GM23338 (cell line): ENCODE results near the gene UXS1. TPM values are rescaled to one million over a fixed set of nuclear protein-coding genes. Genes with fewer than 3 reads are reported as not detected.

ENCODE experiments used
- ATAC-seq: fragments of 200-7000 bp; cut with Tn5 transposase; 3 replicates; pipeline ENCODE4 v1.9.1; 2020
- DNase-seq: peaks from one replicate; pipeline ENCODE4 v3.0.0-alpha.2; 2015; ENCODE audit warnings: low spot score
- H2AFZ ChIP-seq: fragments of 200-600 bp; sonication (generic); 2 replicates; pipeline ENCODE4 v1.8.0; 2016; ENCODE audit warnings: antibody characterized with exemption, mild to moderate bottlenecking, moderate library complexity
- H3F3A ChIP-seq: fragments of 200-600 bp; sonication (generic); replicated peaks from 2 replicates; pipeline ENCODE4 v1.8.0; 2017; ENCODE audit warnings: antibody characterized with exemption, mixed run types, low read depth
- H3K27ac ChIP-seq: fragments of 200-600 bp; sonication (generic); 2 replicates; pipeline ENCODE4 v1.6.1; 2016; ENCODE audit warnings: low read depth
- H3K27me3 ChIP-seq: fragments of 200-600 bp; sonication (generic); 2 replicates; pipeline ENCODE4 v1.8.0; 2016; ENCODE audit warnings: mild to moderate bottlenecking, mixed run types, moderate library complexity; ENCODE audit not compliant: insufficient read depth
- H3K36me3 ChIP-seq: fragments of 200-600 bp; sonication (generic); 2 replicates; pipeline ENCODE4 v1.8.0; 2016; ENCODE audit warnings: mild to moderate bottlenecking; ENCODE audit not compliant: insufficient read depth
- H3K4me1 ChIP-seq: fragments of 200-600 bp; sonication (generic); 2 replicates; pipeline ENCODE4 v1.8.0; 2016; ENCODE audit warnings: mild to moderate bottlenecking, moderate library complexity; ENCODE audit not compliant: insufficient read depth
- H3K4me2 ChIP-seq: fragments of 200-600 bp; sonication (generic); 2 replicates; pipeline ENCODE4 v1.7.1; 2017; ENCODE audit warnings: mixed run types
- H3K4me3 ChIP-seq: fragments of 200-600 bp; sonication (generic); 2 replicates; pipeline ENCODE4 v1.6.1; 2016; ENCODE audit warnings: mixed run types
- H3K79me2 ChIP-seq: fragments of 200-600 bp; sonication (generic); replicated peaks from 2 replicates; pipeline ENCODE4 v1.8.0; 2017; ENCODE audit warnings: mild to moderate bottlenecking; ENCODE audit not compliant: insufficient read depth
- H3K9me2 ChIP-seq: fragments of 200-600 bp; sonication (generic); 2 replicates; pipeline ENCODE4 v1.8.0; 2017; ENCODE audit not compliant: insufficient read depth
- H4K20me1 ChIP-seq: fragments of 200-600 bp; sonication (generic); replicated peaks from 2 replicates; pipeline ENCODE4 v1.8.0; 2017; ENCODE audit warnings: mild to moderate bottlenecking; ENCODE audit not compliant: insufficient read depth
- H3K27ac Mint-ChIP-seq: 2 replicates; pipeline ENCODE4 v1.8.0; 2020; ENCODE audit warnings: inconsistent platforms, mild to moderate bottlenecking, moderate library complexity, mixed read lengths
- H3K27me3 Mint-ChIP-seq: 3 replicates; pipeline ENCODE4 v1.8.0; 2022; ENCODE audit warnings: low read depth, mild to moderate bottlenecking, moderate library complexity, mixed read lengths, inconsistent platforms; ENCODE audit not compliant: insufficient read depth, poor library complexity
- H3K36me3 Mint-ChIP-seq: 3 replicates; pipeline ENCODE4 v1.8.0; 2021; ENCODE audit warnings: low read depth, mild to moderate bottlenecking, inconsistent platforms, moderate library complexity, mixed read lengths
- H3K4me1 Mint-ChIP-seq: 3 replicates; pipeline ENCODE4 v1.8.0; 2020; ENCODE audit warnings: mild to moderate bottlenecking, inconsistent platforms, mixed read lengths
- H3K4me3 Mint-ChIP-seq: 3 replicates; pipeline ENCODE4 v1.8.0; 2021; ENCODE audit warnings: moderate library complexity, mild to moderate bottlenecking, inconsistent platforms, mixed read lengths
- H3K9me3 Mint-ChIP-seq: 3 replicates; pipeline ENCODE4 v1.8.0; 2020; ENCODE audit warnings: moderate library complexity, mild to moderate bottlenecking, inconsistent platforms, mixed read lengths
- CREB1 ChIP-seq: fragments of 250-450 bp; sonication (Bioruptor Pico); IDR thresholded peaks from 2 replicates; pipeline ENCODE4 v1.5.0; 2020; ENCODE audit warnings: low read depth, mild to moderate bottlenecking, moderate library complexity
- CTCF ChIP-seq, 2 experiments: fragments of 200-600 bp in 1 of 2; sonication (generic) in 1 of 2; conservative IDR thresholded peaks; 2 replicates each; pipeline versions ENCODE4 v1.5.1 to v1.6.1; 2016 to 2017; ENCODE audit warnings: antibody characterized with exemption in 2 of 2, low read depth in 2 of 2, mild to moderate bottlenecking in 2 of 2, moderate library complexity in 1 of 2
- EZH2 ChIP-seq: fragments of 200-600 bp; sonication (generic); IDR thresholded peaks from one replicate; pipeline ENCODE4 v1.8.0; 2017; ENCODE audit warnings: antibody characterized with exemption, mild to moderate bottlenecking, low read depth; ENCODE audit not compliant: unreplicated experiment
- EZH2phosphoT487 ChIP-seq: fragments of 200-600 bp; sonication (generic); IDR thresholded peaks from one replicate; pipeline ENCODE4 v1.8.1; 2018; ENCODE audit warnings: antibody characterized with exemption; ENCODE audit not compliant: unreplicated experiment
- JUNB ChIP-seq: IDR thresholded peaks from one replicate; pipeline ENCODE4 v1.6.1; 2016; ENCODE audit warnings: antibody characterized with exemption; ENCODE audit not compliant: unreplicated experiment
- STAT1 ChIP-seq: IDR thresholded peaks from one replicate; pipeline ENCODE4 v1.6.1; 2016; ENCODE audit warnings: antibody characterized with exemption; ENCODE audit not compliant: unreplicated experiment
- ZNF114 ChIP-seq: fragments of 250-450 bp; sonication (Bioruptor Pico); IDR thresholded peaks from 2 replicates; pipeline ENCODE4 v1.5.0; 2020; ENCODE audit warnings: mild to moderate bottlenecking, moderate library complexity
- ZNF462 ChIP-seq: fragments of 250-450 bp; sonication (Bioruptor Pico); IDR thresholded peaks from 2 replicates; pipeline ENCODE4 v1.5.0; 2020; ENCODE audit warnings: mild to moderate bottlenecking, moderate library complexity
- polyA plus RNA-seq: library from polyadenylated mRNA; unstranded; fragments of >200 nt; fragmentation: Nextera tagmentation; extraction: Ambion mirVana; gene quantifications from 2 replicates; pipeline ENCODE4 v1.2.1, GENCODE V29; 2016
- total RNA-seq: library from RNA; depleted of rRNA; stranded (reverse); fragments of >200 nt; shearing (Covaris generic); gene quantifications from 2 replicates; pipeline ENCODE4 v1.2.3, GENCODE V29; 2014

UXS1 gene
- total and polyA plus RNA-seq, 2 experiments from 2014 or later: 48.7 to 131 TPM

- TF ChIP-seq ZNF462 (CRISPR knock-in tag): no peak
- TF ChIP-seq CREB1: no peak
- no peak for TF ChIP-seq STAT1
Measured at GRCh38 chr2:106108791-106109190, 85.3 kb downstream of the UXS1 start (continued).

GRCh38 chr2:106108351-106108750, 85.8 kb downstream of the UXS1 start:
- ATAC-seq: no peak
- H3K27ac Mint-ChIP-seq: no peak overlapping the region
- H3K4me3 Mint-ChIP-seq: no peak overlapping the region
- Histone ChIP-seq H3F3A (no peaks in the 10 kb centered on the region), H3K36me3 (no peaks in the 10 kb centered on the region; the same call in 1 of the 2 replicates), H4K20me1 (no peaks in the 10 kb centered on the region; the same call in 1 of the 2 replicates), H3K4me3 (no peak overlapping the region), H3K4me1 (no peaks in the 10 kb centered on the region), H3K79me2 (no peaks in the 10 kb centered on the region), H3K4me2 (no peak overlapping the region), H3K27ac (no peak overlapping the region), H3K9me2 (no peaks in the 10 kb centered on the region), H2AFZ (no peak overlapping the region), H3K27me3 (no peaks in the 10 kb centered on the region)
- H3K9me3 Mint-ChIP-seq: no peaks in the 10 kb centered on the region
- H3K4me1 Mint-ChIP-seq: no peaks in the 10 kb centered on the region
- peaks cover 3% of the 10 kb centered on the region for H3K27me3 Mint-ChIP-seq
- peaks cover 36% of the 10 kb centered on the region; the same call in 2 of the 3 replicates for H3K36me3 Mint-ChIP-seq
- TF ChIP-seq ZNF114 (CRISPR knock-in tag): no peak
- peak in 1 of 2 experiments; percentile 28; a peak in 1 of 4 replicates for TF ChIP-seq CTCF (conservative IDR thresholded peaks at IDR 0.05; ENCODE audit: low read depth in 2 of 2)
- no peak for TF ChIP-seq JUNB
- no peak for TF ChIP-seq CREB1
- no peak for TF ChIP-seq EZH2
- no peak for TF ChIP-seq EZH2phosphoT487
- DNase-seq: no peak
